ENCODE measurements around the gene CNTNAP2.
"Not testable (repeated sequence)": the region's sequence is repeated elsewhere in the genome, so short reads cannot be mapped to it uniquely, and the experiment has no call there.

CNTNAP2 gene

DNA sequence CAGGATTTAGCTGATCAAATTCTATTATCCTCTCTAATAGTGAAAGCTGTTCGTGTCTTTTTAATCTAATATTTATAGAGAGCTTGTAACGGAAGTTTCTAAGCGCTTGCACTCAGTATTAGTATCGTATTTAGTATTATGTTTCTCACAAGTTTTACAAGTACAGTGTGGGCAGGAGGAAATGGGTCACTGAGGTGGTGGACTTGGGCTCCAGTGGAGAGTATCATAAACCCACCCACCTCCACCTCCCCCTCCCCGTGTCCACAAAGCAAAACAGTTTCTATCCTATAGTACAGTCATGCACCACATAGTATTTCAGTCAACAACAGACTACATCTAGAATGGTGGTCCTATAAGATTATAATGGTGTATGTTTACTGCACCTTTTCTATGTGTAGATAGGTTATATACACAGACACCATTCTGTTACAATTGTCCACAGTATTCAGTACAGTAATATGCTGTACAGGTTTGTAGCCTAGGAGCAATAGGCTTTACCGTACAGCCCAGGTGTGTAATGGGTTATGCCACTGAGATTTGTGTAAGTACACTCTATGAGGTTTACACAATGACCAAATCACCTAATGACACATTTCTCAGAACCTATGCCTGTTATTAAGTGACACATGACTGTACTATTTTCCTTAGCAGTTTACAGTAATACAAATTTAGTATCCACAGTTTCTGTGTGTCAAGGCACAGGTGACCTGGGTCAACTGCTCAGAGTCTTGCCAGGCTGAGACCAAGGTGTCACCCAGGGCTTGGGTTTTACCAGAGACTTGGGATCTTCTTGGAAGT is 1452.7 kb downstream of the CNTNAP2 start:
- DNase-seq (ENCODE audit: low read depth) = no peak

DNA sequence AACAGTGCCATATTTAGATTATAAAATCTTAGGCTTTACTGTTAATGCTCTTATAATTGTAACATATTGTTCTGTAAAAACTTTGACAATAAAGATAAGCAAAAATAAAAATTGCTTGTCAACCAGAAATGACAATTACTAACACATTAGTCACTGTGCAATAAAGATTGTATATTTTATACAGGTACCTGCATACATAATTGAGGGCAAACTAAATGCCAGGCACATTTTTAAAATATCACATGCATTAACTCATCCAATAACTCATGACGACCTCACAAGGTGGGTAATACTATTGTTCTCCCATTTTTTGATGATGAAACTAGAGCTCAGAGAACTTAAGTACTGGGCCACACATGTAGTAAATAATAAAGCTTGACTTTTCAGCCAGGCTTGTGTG is 1453.8 kb downstream of the CNTNAP2 start:
- no peak for DNase-seq (ENCODE audit: low read depth)

DNA sequence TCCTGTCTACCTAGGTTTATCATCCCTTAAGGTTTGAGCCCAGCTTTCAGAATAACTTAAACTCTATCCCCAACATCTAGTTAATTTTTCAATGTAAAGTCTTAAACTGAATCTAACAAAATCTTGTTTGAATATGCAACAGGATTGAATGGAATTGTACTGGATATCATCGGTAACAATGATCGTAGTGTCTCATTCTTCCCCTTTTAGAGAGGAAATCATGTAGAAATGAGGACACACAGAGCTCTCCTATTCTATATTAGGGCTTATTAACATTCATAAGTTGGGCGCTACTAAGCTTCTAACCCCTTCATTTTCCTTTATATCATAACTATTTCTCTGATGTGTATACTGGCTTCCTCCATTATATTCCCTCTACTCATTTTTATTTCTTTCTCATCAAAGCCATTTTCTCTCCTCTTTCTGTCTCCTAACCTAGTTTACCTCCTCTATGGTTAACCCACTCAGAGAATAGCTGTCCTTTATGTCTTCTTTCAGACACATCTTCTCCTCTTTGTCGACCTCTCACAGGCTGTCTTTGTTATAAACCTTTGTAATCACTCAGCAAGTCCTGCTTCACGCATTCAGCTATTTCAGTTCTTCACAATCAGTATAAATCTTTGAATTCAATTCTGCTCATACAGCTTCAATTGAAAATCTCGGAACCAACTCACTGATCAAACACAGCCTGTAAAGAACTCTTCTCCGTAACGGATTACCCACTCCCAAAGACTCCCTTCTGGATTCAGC is 1455.0 kb downstream of the CNTNAP2 start:
- no peak for DNase-seq (ENCODE audit: low read depth)

DNA sequence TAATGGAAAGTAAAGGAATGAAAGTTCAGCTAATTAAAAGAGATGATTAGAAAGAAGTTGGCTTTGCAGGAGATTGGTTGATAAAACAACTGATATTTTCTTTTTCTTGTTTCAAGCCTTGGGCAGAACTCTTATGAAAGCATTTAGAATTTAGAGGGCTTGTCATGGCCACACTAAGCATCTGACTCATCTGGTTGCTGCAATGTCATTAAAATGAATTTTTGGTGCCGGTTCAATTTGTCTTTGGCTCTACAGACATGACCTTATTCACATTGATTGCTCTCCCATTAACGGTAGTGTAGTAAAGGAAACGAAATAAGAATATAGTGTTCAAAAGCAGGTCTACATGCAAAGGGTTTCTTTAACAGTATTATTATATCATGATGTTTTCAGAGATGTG is 1461.6 kb downstream of the CNTNAP2 start:
- DNase-seq (ENCODE audit: low read depth) = no peak

DNA sequence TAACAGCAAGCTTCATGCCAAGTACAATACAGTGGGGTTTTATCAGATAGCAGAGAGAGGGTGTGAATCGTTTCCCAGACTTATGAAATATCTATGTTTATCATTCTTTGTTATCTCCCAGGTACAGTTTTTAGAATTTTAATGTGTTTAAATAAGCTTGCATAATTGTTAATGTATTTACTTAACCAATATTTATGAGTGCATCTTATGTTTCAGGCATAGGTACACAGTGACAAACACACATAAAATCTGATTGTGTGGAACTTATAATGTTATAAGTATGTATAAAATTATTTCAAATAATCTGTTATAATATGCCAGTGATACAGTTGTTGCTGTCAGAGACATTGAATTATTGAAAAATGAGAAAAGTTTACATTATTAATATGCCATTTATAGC is 1462.5 kb downstream of the CNTNAP2 start:
- DNase-seq (ENCODE audit: low read depth) = no peak

DNA sequence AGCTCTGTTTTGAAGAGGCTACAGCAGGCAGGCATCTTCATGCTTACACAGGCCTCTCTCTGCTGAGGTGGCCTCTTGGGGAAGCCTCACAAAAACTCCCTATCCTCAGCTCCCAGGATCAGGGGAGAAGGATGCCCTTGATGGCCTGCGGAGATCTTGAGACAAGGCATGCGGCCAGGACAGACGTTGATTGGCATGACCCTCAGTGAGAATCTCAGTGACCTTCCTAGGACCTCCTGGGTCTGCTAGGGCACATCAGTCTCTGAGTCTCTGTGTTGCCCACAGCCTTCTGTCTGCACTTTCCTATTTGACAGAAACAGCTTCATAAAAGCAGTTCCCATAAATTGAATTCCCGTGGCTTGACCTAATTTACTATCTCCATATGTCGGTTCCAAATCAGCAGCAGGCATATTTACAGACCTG is 1468.2 kb downstream of the CNTNAP2 start:
- DNase-seq (ENCODE audit: low read depth) = no peak

DNA sequence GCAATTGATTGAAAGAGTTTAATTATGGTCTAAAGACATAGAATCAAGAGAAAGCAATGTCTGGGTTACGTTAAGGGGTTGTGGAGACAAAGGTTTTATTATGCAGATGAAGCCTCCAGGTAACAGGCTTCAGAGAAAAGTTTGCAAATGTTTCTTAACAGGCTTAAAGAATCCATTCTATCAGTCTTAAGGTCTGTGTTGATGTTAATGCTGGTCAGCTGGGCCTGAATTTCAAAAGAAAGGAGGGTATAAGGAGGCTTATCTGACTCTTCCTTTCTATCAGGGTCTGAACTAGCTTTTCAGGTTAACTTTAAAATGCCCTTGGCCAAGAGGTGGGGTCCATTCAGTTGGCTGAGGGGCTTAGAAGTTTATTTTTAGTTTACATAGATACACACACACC is 1469.5 kb downstream of the CNTNAP2 start:
- DNase-seq (ENCODE audit: low read depth) = no peak

DNA sequence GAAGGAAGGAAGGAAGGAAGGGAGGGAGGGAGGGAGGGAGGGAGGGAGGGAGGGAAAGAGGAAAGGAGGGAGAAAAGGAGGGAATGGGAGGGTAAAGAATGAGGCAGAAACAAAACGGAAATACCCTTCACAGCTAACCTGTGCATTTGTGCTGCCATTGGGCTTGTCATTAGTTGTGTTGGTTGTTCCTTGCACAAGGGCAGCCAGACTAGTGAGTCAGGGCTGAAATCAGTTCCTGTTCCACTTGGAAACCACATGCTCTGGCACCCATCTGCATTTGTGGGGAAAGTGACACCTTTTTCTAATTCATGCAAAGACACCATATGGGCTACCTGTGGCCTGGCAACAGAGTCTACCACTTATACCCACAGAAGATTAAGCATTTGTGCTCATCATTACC is 1469.9 kb downstream of the CNTNAP2 start:
- DNase-seq (ENCODE audit: low read depth) = no peak

DNA sequence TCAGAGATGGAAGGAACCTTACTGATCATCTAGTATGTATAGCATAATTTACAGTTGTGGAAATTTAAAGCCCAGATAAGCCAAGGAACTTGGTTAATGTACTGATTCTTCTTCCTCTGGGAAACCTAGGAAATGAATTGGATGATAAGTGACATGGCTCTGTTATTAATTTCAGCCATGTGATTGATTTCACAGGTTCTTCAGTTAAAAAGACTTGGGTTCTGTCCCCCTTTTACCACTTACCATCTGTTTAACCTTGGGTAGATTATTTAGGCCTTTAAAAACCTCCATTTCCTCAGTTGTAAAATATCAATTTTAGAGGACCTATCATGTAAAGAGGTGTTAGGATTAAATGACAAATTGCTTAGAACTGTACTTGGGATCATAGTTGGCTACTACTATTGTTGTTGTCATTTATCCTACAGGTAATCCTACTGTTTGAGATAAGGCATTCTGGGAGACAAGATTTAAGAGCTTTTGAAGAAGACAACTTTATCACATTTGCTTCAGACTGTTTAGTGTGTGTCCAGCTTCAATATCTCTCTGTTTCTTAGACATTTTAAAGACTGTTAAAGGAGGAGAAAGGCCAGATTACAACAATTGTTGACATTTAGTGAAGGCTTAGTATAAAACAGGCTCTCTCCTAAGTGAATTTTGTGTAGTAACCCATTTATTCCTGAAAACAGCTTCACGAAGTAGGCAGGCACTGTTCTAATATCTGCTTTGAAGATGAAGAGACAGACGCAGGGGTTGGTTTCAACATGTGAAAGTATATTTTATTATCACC is 1476.9 kb downstream of the CNTNAP2 start:
- no peak for DNase-seq (ENCODE audit: low read depth)

DNA sequence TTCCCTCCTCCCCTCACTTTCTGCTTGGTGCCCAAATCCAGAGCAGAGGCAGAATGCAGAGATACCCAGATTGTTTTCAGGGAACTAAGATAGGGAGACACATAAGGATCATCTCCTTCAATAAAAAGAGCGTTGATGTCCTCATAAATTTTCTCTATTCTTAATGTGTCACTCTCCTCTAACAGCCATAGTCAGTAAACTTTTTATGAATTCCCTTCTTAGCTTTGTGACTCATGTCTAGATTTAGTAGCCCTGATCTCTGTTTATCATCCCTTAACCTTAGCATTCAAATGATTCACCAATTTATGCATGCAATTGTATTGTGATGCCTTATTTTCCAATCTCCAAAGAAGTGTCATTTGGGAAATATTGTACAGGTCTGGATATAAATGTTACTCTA is 1478.4 kb downstream of the CNTNAP2 start:
- no peak for DNase-seq (ENCODE audit: low read depth)

DNA sequence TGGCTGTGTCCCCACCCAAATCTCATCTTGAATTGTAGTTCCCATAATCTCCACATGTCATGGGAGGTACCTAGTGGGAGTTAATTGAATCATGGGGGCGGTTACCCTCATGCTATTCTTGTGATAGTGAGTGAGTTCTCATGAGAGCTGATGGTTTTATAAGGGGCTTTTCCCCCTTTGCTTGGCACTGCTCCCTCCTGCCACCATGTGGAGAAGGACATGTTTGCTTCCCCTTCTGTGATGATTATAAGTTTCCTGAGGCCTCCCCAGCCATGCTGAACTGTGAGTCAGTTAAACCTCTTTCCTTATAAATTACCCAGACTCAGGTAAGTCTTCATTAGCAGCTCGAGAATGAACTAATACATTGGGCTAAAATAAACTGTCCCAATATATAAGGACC is 1482.1 kb downstream of the CNTNAP2 start:
- DNase-seq (ENCODE audit: low read depth) = not testable (repeated sequence)

DNA sequence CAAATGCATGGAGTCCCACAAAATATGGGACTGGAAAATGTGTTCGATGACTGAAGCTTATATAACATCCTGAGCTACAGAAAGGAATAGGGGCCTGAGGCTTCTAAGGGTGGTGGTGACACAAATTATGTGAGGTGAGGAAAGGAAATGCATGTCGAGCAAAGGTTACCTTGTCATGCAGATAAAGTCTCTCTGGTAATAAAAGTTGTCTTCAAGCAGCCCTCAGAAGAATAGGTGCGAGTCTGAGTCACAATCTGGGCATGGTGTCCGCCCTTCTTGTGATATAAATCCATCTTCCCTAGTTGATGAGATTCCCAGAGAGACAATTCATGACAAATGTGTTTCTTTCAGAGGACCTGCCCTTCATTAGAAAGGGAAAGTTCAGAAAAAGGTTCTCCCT is 1488.7 kb downstream of the CNTNAP2 start:
- DNase-seq (ENCODE audit: low read depth) = no peak

DNA sequence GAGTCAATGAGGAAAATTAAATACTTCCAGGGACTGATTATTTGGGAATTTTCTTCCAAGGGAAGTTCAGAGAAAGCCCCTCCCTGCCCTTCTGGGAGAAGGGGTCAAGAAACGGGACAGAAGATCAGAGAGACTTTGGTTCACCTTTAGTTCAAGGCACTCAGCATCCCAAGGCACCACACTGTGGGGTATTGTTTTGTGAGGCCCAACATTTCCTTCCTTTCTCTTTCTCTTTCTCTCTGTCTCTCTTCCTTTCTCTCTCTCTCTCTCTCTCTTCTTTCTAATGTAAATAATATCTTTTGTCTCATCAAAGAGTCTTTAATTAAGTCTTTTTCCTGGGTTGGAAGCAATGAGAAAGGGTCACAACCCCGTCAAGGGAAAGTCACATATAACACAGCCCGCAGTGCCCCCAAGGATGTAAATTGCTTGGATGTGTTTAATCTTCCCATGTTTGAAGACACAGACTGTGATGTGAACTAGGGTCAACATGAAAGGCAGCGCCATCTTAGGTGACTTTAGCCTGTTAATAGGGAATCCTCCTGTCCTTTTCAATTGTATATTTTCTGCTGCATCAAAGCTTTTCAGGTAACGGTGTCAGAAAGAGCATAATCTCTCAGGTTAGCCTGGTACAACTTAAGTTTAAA is 1490.7 kb downstream of the CNTNAP2 start:
- no peak for DNase-seq (ENCODE audit: low read depth)

DNA sequence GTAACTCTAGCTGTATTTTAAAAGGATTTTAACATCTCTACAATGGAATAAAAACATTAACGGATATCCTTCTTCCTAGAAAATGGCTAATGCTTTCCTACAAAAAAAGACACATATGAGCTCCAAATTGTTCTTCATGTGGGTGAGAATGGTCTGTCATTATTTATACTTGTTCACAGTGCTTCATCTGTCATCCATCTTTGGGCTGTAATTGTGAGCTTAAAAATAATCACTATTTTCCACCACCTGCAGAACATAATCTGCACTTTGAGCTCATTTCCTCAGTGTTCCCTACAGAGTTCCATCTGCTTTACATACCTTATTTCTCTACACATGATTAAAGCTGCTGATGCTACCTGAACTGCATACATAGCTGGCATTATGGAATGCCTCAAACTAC is 1494.8 kb downstream of the CNTNAP2 start:
- DNase-seq (ENCODE audit: low read depth) = no peak

DNA sequence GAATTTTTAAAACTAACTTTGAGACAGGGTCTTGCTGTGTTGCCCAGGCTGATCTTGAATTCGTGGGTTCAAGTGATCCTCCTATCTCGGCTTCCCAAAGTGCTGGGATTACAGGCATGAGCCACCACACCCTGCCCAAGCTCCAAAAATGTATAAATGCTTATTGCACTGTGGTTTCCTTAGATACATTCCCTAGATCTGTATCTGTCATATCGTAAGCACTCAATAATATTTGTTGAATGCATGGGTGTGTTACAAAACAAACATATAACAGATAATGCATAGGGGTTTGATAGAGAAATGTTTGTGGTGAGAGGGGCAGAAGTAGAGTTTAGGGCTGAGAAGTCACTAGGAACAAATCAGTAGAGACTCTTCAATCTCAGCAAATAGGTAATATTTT is 1518.7 kb downstream of the CNTNAP2 start:
- no peak for DNase-seq (ENCODE audit: low read depth)

DNA sequence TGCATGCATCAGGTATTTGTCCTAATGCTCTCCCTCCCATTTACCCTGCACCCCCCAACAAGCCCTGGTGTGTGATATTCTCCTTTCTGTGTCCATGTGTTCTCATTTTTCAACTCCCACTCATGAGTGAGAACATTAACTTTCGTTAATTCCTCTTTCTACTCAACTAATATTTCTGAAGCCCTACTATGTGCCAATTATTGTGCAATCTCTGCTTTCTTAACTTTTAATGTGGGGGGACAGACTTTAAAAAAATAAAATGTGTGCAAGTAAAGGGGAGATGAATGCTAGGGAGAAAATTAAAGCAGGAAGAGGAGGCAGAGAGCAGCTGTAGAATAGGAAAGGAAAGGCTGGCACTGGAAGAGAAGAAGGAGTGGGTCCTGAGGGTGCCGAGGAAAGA is 1520.0 kb downstream of the CNTNAP2 start:
- DNase-seq (ENCODE audit: low read depth) = no peak

DNA sequence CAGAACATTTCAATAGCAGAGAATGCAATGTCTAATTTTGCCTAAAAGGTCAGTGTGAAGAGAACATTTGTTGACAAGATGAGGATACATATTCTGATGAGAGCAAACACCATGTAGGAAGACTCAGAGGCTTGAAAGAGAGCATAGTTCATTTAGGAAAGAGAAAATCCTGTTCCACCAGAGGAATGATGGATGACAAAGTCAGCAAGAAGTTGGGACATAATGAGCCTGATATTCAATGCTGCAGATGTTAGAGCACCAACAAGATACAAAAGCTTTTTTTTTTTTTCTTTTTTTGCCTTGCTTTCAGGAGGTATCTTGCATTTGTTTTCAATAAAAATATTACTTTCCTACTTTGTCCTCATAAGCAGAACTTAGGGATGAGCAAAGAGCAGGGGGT is 1522.0 kb downstream of the CNTNAP2 start:
- no peak for DNase-seq (ENCODE audit: low read depth)

DNA sequence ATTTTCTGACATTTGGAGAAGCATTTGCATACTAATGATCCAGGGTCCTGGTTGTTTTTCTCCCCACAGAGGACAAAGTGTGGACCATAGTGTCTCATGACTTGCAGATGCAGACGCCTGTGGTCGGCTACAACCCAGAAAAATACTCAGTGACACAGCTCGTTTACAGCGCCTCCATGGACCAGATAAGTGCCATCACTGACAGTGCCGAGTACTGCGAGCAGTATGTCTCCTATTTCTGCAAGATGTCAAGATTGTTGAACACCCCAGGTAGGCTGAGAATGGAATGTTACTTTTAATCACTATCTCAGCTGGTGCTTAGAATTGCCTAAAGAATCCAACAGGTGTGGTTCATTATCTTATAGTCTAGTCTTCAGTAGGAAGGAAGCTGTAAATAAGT is 1522.4 kb downstream of the CNTNAP2 start:
- DNase-seq (ENCODE audit: low read depth) = no peak

DNA sequence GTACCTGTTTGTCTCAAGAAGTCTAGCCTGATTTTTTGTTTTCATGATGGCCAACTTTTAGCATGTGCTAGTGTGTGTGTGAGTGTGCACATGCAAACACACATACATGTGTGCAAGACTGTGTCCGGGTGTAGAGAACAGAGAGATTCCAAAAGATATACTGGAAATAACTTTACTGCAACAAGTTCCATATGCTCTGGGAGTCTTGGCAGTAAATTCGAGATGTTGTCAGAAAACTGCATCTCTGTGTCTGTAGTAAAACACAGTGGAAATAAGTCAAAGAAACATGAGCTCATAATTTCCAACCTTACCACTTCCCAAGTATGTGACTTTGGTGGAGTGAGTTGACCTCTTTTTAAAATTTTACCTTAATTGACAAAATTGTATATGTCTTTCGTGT is 1523.2 kb downstream of the CNTNAP2 start:
- DNase-seq (ENCODE audit: low read depth) = no peak

DNA sequence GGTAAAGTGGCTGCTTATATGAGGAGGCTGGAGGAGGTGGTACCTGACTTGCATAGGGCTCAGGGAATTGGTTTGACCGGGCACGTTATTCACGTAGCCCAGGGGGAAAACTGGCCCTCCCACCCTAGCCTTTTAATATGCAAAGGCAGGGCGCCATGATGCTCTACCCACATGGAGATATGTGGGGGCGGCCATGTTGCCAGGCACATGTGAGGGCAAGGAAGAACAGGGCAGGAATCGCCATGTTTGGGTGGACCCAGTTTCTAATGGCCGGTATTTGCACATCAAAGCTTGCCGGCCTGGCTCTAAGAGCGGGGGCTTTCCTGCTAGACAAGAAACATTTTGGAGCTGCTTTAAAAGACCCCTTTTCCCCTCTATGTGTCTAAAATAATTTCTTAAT is 1524.2 kb downstream of the CNTNAP2 start:
- DNase-seq (ENCODE audit: low read depth) = no peak

DNA sequence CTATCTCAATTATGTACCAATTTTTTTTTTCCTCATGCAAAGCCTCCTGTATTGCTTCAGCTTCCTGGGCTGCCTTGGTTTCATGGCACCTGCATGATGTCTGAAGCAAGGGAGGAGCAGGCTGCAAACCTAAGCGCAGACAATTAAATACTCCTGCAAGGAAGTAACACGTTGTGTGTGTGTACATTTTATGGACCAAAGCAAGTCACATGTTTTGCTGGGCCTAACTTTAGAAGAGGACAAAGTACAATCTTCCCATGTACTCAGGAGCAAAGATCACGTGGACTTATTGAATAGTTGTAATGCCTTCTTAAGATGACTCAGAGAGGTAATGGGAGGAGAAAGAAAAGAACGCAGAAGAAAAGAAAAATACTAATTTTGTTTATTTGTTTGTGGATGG is 1530.0 kb downstream of the CNTNAP2 start:
- DNase-seq (ENCODE audit: low read depth) = no peak

DNA sequence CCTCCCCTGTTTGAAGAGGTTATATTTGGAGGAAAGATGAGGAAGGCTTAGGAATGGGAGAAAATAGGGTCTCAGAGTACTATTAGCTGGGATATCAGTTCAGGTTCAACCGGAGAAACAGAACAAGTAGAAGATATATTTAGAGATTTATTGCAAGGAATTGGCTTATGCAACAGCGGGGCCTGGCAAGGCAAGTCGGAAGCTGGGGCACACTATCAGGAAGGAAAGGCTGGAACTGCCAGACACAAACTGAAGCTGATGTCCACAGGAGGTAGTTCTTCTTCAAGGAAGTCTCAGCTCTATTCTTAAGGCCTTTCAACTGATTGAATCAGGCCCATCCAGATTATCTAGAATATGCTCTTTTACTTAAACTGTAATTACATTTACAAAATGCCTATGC is 1534.4 kb downstream of the CNTNAP2 start:
- no peak for DNase-seq (ENCODE audit: low read depth)

Data from stimulated activated CD8-positive, alpha-beta memory T cell treated with anti-CD3 and anti-CD28 coated beads, Interleukin-15, amount 100 ng/mL, for 24 hours (primary cell).